Left lung (tissue), 10 donors: Measurements from ENCODE around the gene APOB. TPM values are rescaled to one million over a fixed set of nuclear protein-coding genes. Genes with fewer than 3 reads are reported as not detected.

Source experiments
- ATAC-seq: fragments of 200-7000 bp; cut with Tn5 transposase; one replicate; pipeline ENCODE4 v1.9.1; 2020; ENCODE audit warnings: moderate library complexity
- DNase-seq, 4 donors: peaks; one replicate each; pipeline ENCODE4 v3.0.0-alpha.2; 2013 to 2020
- H3K27ac ChIP-seq, 2 donors: fragments of 200-600 bp; sonication (generic) in 1 of 2; one replicate each; pipeline versions ENCODE4 v1.5.0 to v1.8.0; 2020 to 2021
- H3K27me3 ChIP-seq, 2 donors: fragments of 200-600 bp; sonication (generic) in 1 of 2; one replicate each; pipeline versions ENCODE4 v1.5.0 to v1.8.0; 2020 to 2021
- H3K36me3 ChIP-seq, 2 donors: fragments of 200-600 bp; sonication (generic) in 1 of 2; one replicate each; pipeline versions ENCODE4 v1.5.0 to v1.8.0; 2020 to 2021
- H3K4me1 ChIP-seq, 2 donors: fragments of 200-600 bp; one replicate each; pipeline ENCODE4 v1.8.0; 2021
- H3K4me3 ChIP-seq, 2 donors: fragments of 200-600 bp; sonication (generic) in 1 of 2; one replicate each; pipeline versions ENCODE4 v1.5.0 to v1.8.0; 2020 to 2021; ENCODE audit warnings: mild to moderate bottlenecking in 1 of 2
- H3K9me3 ChIP-seq, 2 donors: fragments of 200-600 bp; sonication (generic) in 1 of 2; one replicate each; pipeline versions ENCODE4 v1.5.0 to v1.8.0; 2020 to 2021
- CTCF ChIP-seq, 2 donors: fragments of 200-600 bp; sonication (generic) in 1 of 2; IDR thresholded peaks; one replicate each; pipeline versions ENCODE4 v1.5.0 to v1.8.0; 2021; ENCODE audit warnings: antibody characterized with exemption in 2 of 2
- intact Hi-C, 2 donors: fragments of 100-400 bp; cut with DNase I; formaldehyde crosslinking; loops; one replicate each; pipeline versions ENCODE4 v1.11.2 to v1.14.2; 2022
- polyA plus RNA-seq, 6 donors: library from polyadenylated mRNA; unstranded; fragments of 120-200 nt; gene quantifications; one replicate each; pipeline ENCODE4 v1.2.1, GENCODE V29; 2013; ENCODE audit not compliant: insufficient read length in 6 of 6
- total RNA-seq, 2 donors: library from RNA; stranded (reverse); fragmentation: NEBNext Ultra II Directional; extraction: Animal tissue kit (Norgen Biotek cat#: 25700); gene quantifications; one replicate each; pipeline ENCODE4 v1.2.1, GENCODE V29; 2021
- donor health status: DM: no; HTN: yes; CAD: no.
- donor health status: DM: no; HTN: no; CAD: no.

APOB gene
- total and polyA plus RNA-seq, 8 donors = 0.01 to 1.5 (median 0.14) TPM

- Histone ChIP-seq H3K27ac (no peak overlapping the region), H3K4me1 (peaks cover 5 to 14% of the 10 kb centered on the region in 2 donors), H3K36me3 (no peaks in the 10 kb centered on the region), H3K9me3 (no peaks in the 10 kb centered on the region), H3K27me3 (peaks cover 0 to 42% of the 10 kb centered on the region in 2 donors), H3K4me3 (no peak overlapping the region)
- no peak for ATAC-seq
- intact Hi-C loops = loop anchor here in 1 of 2 donors (10.0 kb wide), 1 partner anchor 268 kb away; no protein-coding TSS in a partner anchor
- no peak for DNase-seq
- TF ChIP-seq CTCF (IDR thresholded peaks at IDR 0.05) = no peak
Observed at GRCh38 chr2:21046506-21046905, 2.6 kb upstream of the APOB start.

- no peaks in the 10 kb centered on the region for H3K36me3 ChIP-seq
- peaks cover 0 to 48% of the 10 kb centered on the region in 2 donors for H3K27me3 ChIP-seq
- intact Hi-C loops = loop anchor here in 1 of 2 donors (5.0 to 10.0 kb wide), 2 partner anchors 72 to 270 kb away; no protein-coding TSS in a partner anchor
- DNase-seq = no peak
- H3K27ac ChIP-seq = no peak overlapping the region
- H3K4me3 ChIP-seq = no peak overlapping the region
- H3K4me1 ChIP-seq = peaks cover 5 to 14% of the 10 kb centered on the region in 2 donors
- no peaks in the 10 kb centered on the region for H3K9me3 ChIP-seq
- no peak for ATAC-seq
- no peak for TF ChIP-seq CTCF (IDR thresholded peaks at IDR 0.05)
Observed at GRCh38 chr2:21044694-21045371, 960 bp upstream of the APOB start.

GRCh38 chr2:21042958-21043743, 722 bp downstream of the APOB start:
- ATAC-seq (peak; percentile 86), DNase-seq (peak; percentile 53 to 90 (median 68))
- Histone ChIP-seq H3K27me3 (peaks cover 0 to 48% of the 10 kb centered on the region in 2 donors), H3K36me3 (no peaks in the 10 kb centered on the region), H3K4me3 (no peak overlapping the region), H3K27ac (no peak overlapping the region), H3K9me3 (no peaks in the 10 kb centered on the region), H3K4me1 (peaks cover 5 to 14% of the 10 kb centered on the region in 2 donors)
- intact Hi-C loops = loop anchor here in 1 of 2 donors (5.0 to 10.0 kb wide), 2 partner anchors 74 to 272 kb away; no protein-coding TSS in a partner anchor
- TF ChIP-seq CTCF (IDR thresholded peaks at IDR 0.05) = peak; percentile 90 to 99

GRCh38 chr2:21042708-21042957, 1.2 kb downstream of the APOB start:
- DNase-seq (no peak), ATAC-seq (no peak)
- Histone ChIP-seq H3K36me3 (no peaks in the 10 kb centered on the region), H3K4me1 (peaks cover 5 to 14% of the 10 kb centered on the region in 2 donors), H3K4me3 (no peak overlapping the region), H3K27me3 (peaks cover 0 to 48% of the 10 kb centered on the region in 2 donors), H3K27ac (no peak overlapping the region), H3K9me3 (no peaks in the 10 kb centered on the region)
- intact Hi-C loops = loop anchor here in 1 of 2 donors (5.0 to 10.0 kb wide), 2 partner anchors 75 to 272 kb away; no protein-coding TSS in a partner anchor
- no peak for TF ChIP-seq CTCF (IDR thresholded peaks at IDR 0.05)
